Measurements from ENCODE around the gene GRK7. TPM values are rescaled to one million over a fixed set of nuclear protein-coding genes. Genes with fewer than 3 reads are reported as not detected.
"Not testable (repeated sequence)": the region's sequence is repeated elsewhere in the genome, so short reads cannot be mapped to it uniquely, and the experiment has no call there.

GRK7 gene
- total RNA-seq, 1 experiment from 2014 or later: not detected

- DNase-seq (ENCODE audit: low spot score): no peak
Observed at GRCh38 chr3:141795276-141795675, 32.1 kb downstream of the GRK7 start.

GRCh38 chr3:141795741-141796080 is 32.5 kb downstream of the GRK7 start:
- no peak for DNase-seq (ENCODE audit: low spot score)

GRCh38 chr3:141796081-141796888 is 33.1 kb downstream of the GRK7 start:
- DNase-seq (ENCODE audit: low spot score): no peak

GRCh38 chr3:141796889-141797781 is 33.9 kb downstream of the GRK7 start:
- DNase-seq (ENCODE audit: low spot score): no peak

- DNase-seq (ENCODE audit: low spot score): no peak
Observed at GRCh38 chr3:141797819-141798447, 34.7 kb downstream of the GRK7 start.

GRCh38 chr3:141798448-141798845 is 35.2 kb downstream of the GRK7 start:
- no peak for DNase-seq (ENCODE audit: low spot score)

GRCh38 chr3:141802316-141803077 is 39.3 kb downstream of the GRK7 start:
- no peak for DNase-seq (ENCODE audit: low spot score)

GRCh38 chr3:141803538-141803937 is 40.3 kb downstream of the GRK7 start:
- DNase-seq (ENCODE audit: low spot score): not testable (repeated sequence)

- no peak for DNase-seq (ENCODE audit: low spot score)
Observed at GRCh38 chr3:141804447-141804777, 41.2 kb downstream of the GRK7 start.

- no peak for DNase-seq (ENCODE audit: low spot score)
Observed at GRCh38 chr3:141804778-141805639, 41.8 kb downstream of the GRK7 start.

GRCh38 chr3:141807277-141808033 is 44.2 kb downstream of the GRK7 start:
- DNase-seq (ENCODE audit: low spot score): no peak

- DNase-seq (ENCODE audit: low spot score): no peak
Observed at GRCh38 chr3:141808586-141808985, 45.4 kb downstream of the GRK7 start.

GRCh38 chr3:141810161-141810560 is 47.0 kb downstream of the GRK7 start:
- no peak for DNase-seq (ENCODE audit: low spot score)

GRCh38 chr3:141811348-141811747 is 48.1 kb downstream of the GRK7 start:
- no peak for DNase-seq (ENCODE audit: low spot score)

- no peak for DNase-seq (ENCODE audit: low spot score)
Observed at GRCh38 chr3:141812084-141812483, 48.9 kb downstream of the GRK7 start.

- no peak for DNase-seq (ENCODE audit: low spot score)
Observed at GRCh38 chr3:141812586-141812985, 49.4 kb downstream of the GRK7 start.
